EL (cell line): ENCODE data around the gene MLXIP.
"Not testable (repeated sequence)": the region's sequence is repeated elsewhere in the genome, so short reads cannot be mapped to it uniquely, and the experiment has no call there.

Source experiments
- DNase-seq: peaks from one replicate; pipeline ENCODE4 v3.0.0-alpha.2; 2016

MLXIP gene, protein sequence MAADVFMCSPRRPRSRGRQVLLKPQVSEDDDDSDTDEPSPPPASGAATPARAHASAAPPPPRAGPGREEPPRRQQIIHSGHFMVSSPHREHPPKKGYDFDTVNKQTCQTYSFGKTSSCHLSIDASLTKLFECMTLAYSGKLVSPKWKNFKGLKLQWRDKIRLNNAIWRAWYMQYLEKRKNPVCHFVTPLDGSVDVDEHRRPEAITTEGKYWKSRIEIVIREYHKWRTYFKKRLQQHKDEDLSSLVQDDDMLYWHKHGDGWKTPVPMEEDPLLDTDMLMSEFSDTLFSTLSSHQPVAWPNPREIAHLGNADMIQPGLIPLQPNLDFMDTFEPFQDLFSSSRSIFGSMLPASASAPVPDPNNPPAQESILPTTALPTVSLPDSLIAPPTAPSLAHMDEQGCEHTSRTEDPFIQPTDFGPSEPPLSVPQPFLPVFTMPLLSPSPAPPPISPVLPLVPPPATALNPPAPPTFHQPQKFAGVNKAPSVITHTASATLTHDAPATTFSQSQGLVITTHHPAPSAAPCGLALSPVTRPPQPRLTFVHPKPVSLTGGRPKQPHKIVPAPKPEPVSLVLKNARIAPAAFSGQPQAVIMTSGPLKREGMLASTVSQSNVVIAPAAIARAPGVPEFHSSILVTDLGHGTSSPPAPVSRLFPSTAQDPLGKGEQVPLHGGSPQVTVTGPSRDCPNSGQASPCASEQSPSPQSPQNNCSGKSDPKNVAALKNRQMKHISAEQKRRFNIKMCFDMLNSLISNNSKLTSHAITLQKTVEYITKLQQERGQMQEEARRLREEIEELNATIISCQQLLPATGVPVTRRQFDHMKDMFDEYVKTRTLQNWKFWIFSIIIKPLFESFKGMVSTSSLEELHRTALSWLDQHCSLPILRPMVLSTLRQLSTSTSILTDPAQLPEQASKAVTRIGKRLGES

DNA sequence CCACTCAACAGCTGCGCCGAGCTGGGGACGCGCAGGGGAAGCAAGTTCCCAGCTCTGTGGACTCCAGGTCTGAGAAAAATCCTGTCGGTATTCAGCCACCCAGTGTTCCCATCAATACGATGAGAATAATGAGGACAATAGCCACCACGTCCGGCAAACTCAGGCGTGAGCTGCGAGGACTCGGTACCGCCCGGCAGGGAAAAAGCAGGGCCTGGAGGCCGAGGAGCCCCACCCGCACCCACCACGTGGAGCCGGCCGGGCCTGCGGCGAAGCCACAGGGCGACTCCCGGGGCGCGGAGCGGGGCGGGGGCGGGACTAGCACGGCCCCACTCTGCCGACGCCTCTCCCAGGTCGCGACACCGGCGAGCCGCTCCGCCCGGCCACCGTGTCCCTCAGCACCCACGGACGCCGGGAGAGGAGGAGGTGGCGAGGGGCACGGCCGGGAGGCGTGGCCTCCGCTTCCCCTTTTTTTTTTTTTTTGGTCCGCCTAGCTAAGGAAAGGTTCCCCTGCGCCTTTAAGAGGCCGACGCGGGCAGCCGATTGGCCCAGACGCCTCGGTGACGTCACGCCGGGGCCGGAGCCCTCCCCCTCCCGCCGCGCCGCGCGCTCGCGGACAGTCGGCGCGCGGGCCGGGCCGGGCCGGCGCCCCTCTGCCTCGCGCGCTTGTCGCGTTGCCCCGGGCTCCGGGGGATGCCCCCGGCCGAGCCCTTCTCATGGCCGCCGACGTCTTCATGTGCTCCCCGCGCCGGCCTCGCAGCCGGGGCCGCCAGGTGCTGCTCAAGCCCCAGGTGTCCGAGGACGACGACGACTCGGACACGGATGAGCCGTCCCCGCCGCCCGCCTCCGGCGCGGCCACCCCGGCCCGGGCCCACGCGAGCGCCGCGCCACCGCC is at the start of gene MLXIP:
TSS of gene MLXIP (plus strand) at position 616 of the 892 bp plus-strand sequence. CDS start at position 714, 98 bp downstream.
- peak; percentile 92 for DNase-seq

GRCh38 chr12:122028905-122029560 is 49.5 kb upstream of the MLXIP start:
- DNase-seq, result no peak

DNA sequence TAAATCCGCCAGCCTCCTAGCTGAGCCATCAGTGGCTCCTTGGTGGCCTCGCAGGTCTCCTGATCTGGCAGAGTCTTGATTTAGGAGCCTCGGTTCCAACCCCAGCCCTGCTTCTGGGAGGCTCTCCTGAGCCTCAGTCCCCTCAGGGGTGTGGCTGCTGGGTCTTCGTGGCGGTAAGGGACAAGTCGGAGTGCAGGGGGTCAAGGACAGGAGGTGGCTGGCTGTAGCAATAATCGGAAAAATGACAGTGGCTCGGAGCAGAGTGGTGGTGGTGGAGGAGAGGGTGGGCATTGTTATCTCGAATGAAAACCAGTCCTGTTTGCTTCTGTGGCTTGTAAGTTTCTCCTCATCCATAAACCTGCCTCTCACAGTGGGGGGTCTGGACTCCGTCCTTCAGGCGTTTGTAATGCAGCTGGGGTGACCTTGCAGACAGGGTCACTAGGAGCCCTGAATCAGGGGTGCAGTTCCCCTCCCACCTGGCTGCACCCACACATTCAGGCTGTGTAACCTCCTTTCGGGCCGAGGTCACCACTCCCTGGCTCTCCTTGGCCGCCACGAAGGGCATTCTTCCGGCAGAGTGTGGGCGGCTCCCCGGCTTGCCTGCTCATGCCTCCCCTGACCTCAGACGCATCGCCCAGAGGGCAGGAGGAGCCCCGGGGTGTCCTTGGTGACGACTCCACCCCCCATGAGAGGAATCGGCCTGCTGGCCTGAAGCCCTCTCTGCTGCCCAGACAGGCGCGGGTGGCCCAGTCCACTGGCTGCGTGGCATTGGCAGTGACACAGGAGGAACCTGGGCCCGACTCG is 48.7 kb upstream of the MLXIP start:
- DNase-seq, result peak; percentile 19

DNA sequence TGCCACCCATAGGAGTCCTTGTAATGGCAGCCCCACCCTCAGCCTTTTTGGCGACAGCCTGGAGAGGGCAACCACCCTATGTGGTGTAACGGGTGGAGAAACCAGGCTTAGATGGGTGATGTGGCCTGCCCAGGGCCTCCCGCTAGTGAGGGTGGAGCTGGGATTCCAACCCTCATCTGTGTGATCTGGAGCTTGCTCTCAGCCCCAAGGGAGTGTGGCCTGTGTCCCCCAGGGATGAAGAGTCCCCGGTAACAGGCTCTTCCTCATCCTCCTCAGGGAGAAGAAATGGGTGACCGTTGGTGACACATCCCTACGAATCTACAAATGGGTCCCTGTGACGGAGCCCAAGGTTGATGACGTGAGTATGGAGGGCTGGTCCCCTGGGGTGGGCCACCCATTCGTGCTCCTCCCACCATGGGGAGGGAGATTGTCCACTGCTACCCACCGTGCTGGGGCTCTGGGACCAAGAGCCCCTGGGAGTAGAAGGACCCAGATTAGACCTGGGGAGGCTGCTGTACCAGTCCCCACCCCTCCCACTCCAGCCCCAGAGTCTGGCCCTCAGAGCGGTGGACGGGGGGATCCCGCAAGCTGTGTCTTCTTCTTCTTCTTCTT is 48.0 kb upstream of the MLXIP start:
- no peak for DNase-seq

- peak; percentile 28 for DNase-seq
Observed at GRCh38 chr12:122031342-122032216, 47.0 kb upstream of the MLXIP start.

DNA sequence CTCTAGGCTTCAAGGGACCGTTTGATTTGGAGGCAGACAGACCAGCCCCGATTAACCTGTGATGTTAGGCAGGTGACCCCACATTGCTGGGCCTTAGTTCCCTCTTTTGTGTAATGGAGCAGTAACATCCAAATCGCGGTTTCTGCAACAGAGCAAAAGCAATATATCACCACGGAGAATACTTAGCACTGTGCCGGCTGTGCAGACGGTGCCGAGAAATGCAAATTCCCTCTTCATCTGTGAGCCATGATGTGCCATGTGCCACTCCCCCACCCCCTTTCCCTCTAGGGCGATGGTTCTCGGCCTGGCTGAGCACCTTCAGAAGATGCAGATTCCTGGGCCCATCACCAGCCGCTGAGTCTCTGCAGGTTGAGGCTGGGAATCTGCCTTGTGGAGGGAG is 46.0 kb upstream of the MLXIP start:
- no peak for DNase-seq

DNA sequence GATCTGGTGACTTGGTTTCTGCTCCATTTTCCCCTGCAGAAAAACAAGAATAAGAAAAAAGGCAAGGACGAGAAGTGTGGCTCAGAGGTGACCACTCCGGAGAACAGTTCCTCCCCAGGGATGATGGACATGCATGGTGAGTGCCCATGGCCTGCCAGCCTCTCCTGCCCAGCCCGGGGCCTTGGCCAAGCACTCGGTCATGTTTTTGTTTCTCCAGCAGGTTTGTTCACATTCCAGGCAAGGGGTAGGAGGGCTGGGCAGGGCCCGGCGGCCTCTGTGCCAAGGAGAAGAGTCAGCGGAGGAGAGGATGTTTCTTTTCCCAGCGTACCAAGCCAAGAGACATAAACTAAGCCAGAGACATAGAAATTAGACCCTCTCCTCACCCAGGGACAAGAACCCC is 43.3 kb upstream of the MLXIP start:
- no peak for DNase-seq

DNA sequence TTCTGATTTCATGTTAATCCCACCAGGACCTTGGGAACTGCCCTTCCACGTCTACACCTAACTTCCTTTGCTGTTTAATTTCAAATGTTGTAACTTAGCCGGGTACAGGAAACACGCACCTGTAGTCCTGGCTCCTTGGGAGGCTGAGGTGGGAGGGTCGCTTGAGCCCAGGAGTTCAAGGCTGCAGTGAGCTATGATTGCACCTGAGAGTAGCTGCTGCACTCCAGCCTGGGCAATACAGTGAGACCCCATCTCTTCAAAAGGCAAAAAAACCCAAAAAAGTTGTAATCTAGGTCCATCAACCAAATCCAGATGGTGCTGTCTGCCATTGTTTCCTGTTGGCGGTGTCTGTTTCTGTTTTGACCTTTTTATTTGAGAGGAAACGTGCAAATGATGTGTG is 42.4 kb upstream of the MLXIP start:
- DNase-seq, result no peak

DNA sequence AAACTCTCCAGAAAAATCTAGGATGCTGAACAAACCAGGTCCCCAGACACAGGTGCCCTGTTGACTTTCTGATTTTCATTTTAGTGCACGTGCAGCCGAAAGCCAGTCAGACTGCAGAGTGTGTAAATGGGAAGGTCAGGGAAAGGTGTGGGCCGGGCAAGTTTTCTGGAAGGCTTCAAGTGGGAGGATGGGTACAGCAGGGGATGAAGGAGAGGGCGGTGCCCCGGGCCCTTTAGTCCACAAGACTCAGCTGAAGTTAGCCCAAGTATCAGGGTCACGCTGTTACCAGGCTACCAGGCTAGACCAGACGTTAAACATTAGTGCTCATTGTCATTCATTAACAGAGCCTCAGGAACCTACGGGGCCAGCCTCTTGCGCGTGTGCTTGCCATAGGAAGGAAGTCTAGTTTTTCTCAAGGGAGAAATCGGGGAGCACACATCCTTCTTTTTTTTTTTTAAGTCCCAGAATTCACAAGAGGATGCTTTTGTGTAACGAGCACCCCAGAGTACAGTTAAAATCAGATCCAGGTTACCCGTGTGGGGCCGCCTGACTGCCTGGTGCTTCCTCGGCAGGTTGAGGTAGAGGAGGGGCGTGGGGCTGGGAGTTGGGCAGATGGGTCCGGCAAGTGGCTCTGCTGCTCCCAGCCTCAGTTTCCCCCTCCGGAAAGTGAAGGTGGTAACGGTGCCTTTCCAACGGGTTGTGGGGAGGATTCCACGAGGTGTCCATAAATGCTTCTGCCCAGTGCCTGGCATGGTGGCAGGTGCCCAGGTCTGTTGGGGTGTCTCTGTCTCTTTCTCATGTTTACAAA is 37.8 kb upstream of the MLXIP start:
- no peak for DNase-seq

DNA sequence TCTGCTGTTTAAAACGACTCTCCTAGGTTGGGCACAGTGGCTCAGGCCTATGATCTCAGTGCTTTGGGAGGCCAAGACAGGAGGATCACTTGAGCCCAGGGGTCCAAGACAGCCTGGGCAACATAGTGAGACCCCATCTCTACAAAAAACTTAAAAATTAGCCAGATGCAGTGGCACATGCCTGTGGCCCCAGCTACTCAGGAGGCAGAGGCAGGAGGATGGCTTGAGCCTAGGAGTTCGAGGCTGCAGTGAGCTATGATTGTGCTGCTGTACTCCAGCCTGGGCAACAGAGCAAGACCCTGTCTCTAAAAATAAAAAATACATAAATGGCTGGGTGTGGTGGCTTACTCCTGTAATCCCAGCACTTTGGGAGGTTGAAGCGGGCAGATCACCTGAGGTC is 37.1 kb upstream of the MLXIP start:
- not testable (repeated sequence) for DNase-seq

- DNase-seq, result no peak
Observed at GRCh38 chr12:122042910-122043309, 35.6 kb upstream of the MLXIP start.

GRCh38 chr12:122043476-122043875 is 35.1 kb upstream of the MLXIP start:
- no peak for DNase-seq

GRCh38 chr12:122045262-122045661 is 33.3 kb upstream of the MLXIP start:
- no peak for DNase-seq

DNA sequence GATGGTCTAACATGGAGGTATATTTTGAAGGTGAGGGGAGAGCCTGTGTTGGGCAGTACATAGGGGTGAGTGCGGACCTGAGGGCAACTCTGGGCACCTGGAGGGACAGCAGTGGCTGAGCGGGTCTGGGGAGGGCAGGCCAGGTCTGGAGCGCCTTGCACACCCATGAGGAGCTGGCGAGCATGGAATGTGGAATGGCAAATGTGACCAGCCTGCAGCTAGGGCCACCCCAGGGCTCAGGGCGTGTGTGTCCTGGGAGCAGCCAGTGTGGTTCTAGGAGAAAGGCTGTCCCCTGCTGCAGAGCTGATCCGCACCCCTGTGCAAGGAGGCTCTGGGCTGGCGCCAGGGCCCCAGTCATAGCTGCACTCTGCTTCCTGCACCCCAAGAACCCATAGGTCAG is 32.4 kb upstream of the MLXIP start:
- DNase-seq, result no peak

- DNase-seq, result peak; percentile 33
Observed at GRCh38 chr12:122048151-122048550, 30.4 kb upstream of the MLXIP start.

- DNase-seq, result no peak
Observed at GRCh38 chr12:122049827-122050226, 28.7 kb upstream of the MLXIP start.

- DNase-seq, result no peak
Observed at GRCh38 chr12:122050706-122051105, 27.9 kb upstream of the MLXIP start.

- DNase-seq, result no peak
Observed at GRCh38 chr12:122051231-122051876, 27.2 kb upstream of the MLXIP start.
